HEK293 (cell line): Measurements from ENCODE around the gene L3MBTL3.

Experiments
- CTCF ChIA-PET: fragments of 350-600 bp; formaldehyde crosslinking; extraction: SDS; loops from one replicate; lab custom pipeline; 2021; ENCODE audit warnings: antibody characterized with exemption; lab: Yijun Ruan, JAX
- POLR2A ChIA-PET: fragments of 300-600 bp; formaldehyde crosslinking; extraction: SDS; loops from one replicate; lab custom pipeline; 2020; ENCODE audit warnings: antibody characterized with exemption, inconsistent platforms; lab: Yijun Ruan, JAX
- H3K27ac ChIP-seq: fragments of 200-500 bp; sonication (Bioruptor generic); 2 replicates; pipeline ENCODE4 v1.5.1; 2014; ENCODE audit warnings: low read depth, low read length, control low read depth, inconsistent platforms; ENCODE audit errors: extremely low read depth
- H3K36me3 ChIP-seq, 2 experiments: fragments of 200-500 bp in 1 of 2; sonication (Bioruptor generic) in 1 of 2; 1 replicate in 1 of 2; 2 replicates in 1 of 2; pipeline ENCODE4 v1.5.1; 2014 to 2017; ENCODE audit warnings: inconsistent platforms in 2 of 2, low read length in 2 of 2; ENCODE audit not compliant: control insufficient read depth in 2 of 2, insufficient read depth in 1 of 2
- H3K4me1 ChIP-seq: fragments of 200-500 bp; sonication (Bioruptor generic); 2 replicates; pipeline ENCODE4 v1.5.1; 2014; ENCODE audit warnings: mild to moderate bottlenecking, low read length, inconsistent platforms; ENCODE audit not compliant: control insufficient read depth, insufficient read depth
- H3K4me3 ChIP-seq: 2 replicates; pipeline ENCODE4 v1.5.1; 2011; ENCODE audit warnings: low read depth, mild to moderate bottlenecking, control low read depth, low read length, moderate library complexity
- H3K9me3 ChIP-seq: fragments of 200-500 bp; sonication (Bioruptor generic); 2 replicates; pipeline ENCODE4 v1.5.1; 2014; ENCODE audit warnings: low read depth, low read length, inconsistent platforms; ENCODE audit not compliant: control insufficient read depth, insufficient read depth
- GLI4 ChIP-seq: fragments of 450-650 bp; formaldehyde crosslinking; IDR thresholded peaks from 2 replicates; pipeline ENCODE4 v1.5.1; 2016; ENCODE audit warnings: missing biosample characterization, missing genetic modification characterization
- SP3 ChIP-seq: fragments of 450-650 bp; formaldehyde crosslinking; IDR thresholded peaks from 2 replicates; pipeline ENCODE4 v1.5.1; 2016; ENCODE audit warnings: missing biosample characterization, missing genetic modification characterization
- YY2 ChIP-seq: fragments of 450-650 bp; formaldehyde crosslinking; IDR thresholded peaks from 2 replicates; pipeline ENCODE4 v1.5.1; 2016; ENCODE audit warnings: missing biosample characterization, missing genetic modification characterization
- ZBTB1 ChIP-seq: fragments of 450-650 bp; formaldehyde crosslinking; IDR thresholded peaks from 2 replicates; pipeline ENCODE4 v1.5.1; 2016; ENCODE audit warnings: missing biosample characterization, missing genetic modification characterization
- ZBTB8A ChIP-seq: fragments of 450-650 bp; formaldehyde crosslinking; IDR thresholded peaks from 2 replicates; pipeline ENCODE4 v1.5.1; 2016; ENCODE audit warnings: missing biosample characterization, missing genetic modification characterization
- ZEB2 ChIP-seq: fragments of 450-650 bp; formaldehyde crosslinking; IDR thresholded peaks from 2 replicates; pipeline ENCODE4 v1.5.1; 2016; ENCODE audit warnings: missing biosample characterization, missing genetic modification characterization
- ZNF184 ChIP-seq: fragments of 450-650 bp; IDR thresholded peaks from 2 replicates; pipeline ENCODE4 v1.5.1; 2018; ENCODE audit warnings: missing biosample characterization, mild to moderate bottlenecking, missing genetic modification characterization
- ZNF366 ChIP-seq: fragments of 450-650 bp; formaldehyde crosslinking; conservative IDR thresholded peaks from 2 replicates; pipeline ENCODE4 v1.5.1; 2016; ENCODE audit warnings: missing biosample characterization, missing genetic modification characterization
- ZNF561 ChIP-seq: fragments of 450-650 bp; IDR thresholded peaks from 2 replicates; pipeline ENCODE4 v1.5.1; 2018; ENCODE audit warnings: missing biosample characterization, missing genetic modification characterization, borderline replicate concordance
- ZNF571 ChIP-seq: fragments of 450-650 bp; formaldehyde crosslinking; IDR thresholded peaks from 2 replicates; pipeline ENCODE4 v1.5.0; 2017; ENCODE audit warnings: missing biosample characterization, missing genetic modification characterization
- ZNF670 ChIP-seq: fragments of 450-650 bp; formaldehyde crosslinking; IDR thresholded peaks from 2 replicates; pipeline ENCODE4 v1.5.1; 2016; ENCODE audit warnings: missing biosample characterization, missing genetic modification characterization, low read depth
- ZNF76 ChIP-seq: fragments of 450-650 bp; formaldehyde crosslinking; IDR thresholded peaks from 2 replicates; pipeline ENCODE4; 2016; ENCODE audit warnings: low read depth, missing biosample characterization, missing genetic modification characterization, borderline replicate concordance
- ZNF768 ChIP-seq: fragments of 450-650 bp; formaldehyde crosslinking; IDR thresholded peaks from 2 replicates; pipeline ENCODE4 v1.5.1; 2018; ENCODE audit warnings: missing biosample characterization, mild to moderate bottlenecking, missing genetic modification characterization
- ZSCAN30 ChIP-seq: fragments of 450-650 bp; IDR thresholded peaks from 2 replicates; pipeline ENCODE4 v1.5.1; 2018; ENCODE audit warnings: missing biosample characterization, mild to moderate bottlenecking, missing genetic modification characterization, moderate library complexity
- TF ChIP-seq, protein P1 (sequence below): fragments of 450-650 bp; formaldehyde crosslinking; IDR thresholded peaks from 2 replicates; pipeline ENCODE4 v1.5.1; 2017; ENCODE audit warnings: missing biosample characterization, mild to moderate bottlenecking, missing genetic modification characterization, moderate library complexity
- TF ChIP-seq, protein P2 (sequence below): fragments of 450-650 bp; formaldehyde crosslinking; IDR thresholded peaks from 2 replicates; pipeline ENCODE4 v1.5.1; 2017; ENCODE audit warnings: missing biosample characterization, missing genetic modification characterization
- TF ChIP-seq, protein P3 (sequence below): fragments of 450-650 bp; formaldehyde crosslinking; IDR thresholded peaks from 2 replicates; pipeline ENCODE4 v1.5.1; 2016; ENCODE audit warnings: missing biosample characterization, missing genetic modification characterization
- TF ChIP-seq, protein P4 (sequence below): fragments of 450-650 bp; formaldehyde crosslinking; IDR thresholded peaks from 2 replicates; pipeline ENCODE4 v1.5.1; 2017; ENCODE audit warnings: missing biosample characterization, missing genetic modification characterization
- TF ChIP-seq, protein P5 (sequence below): fragments of 450-650 bp; formaldehyde crosslinking; optimal IDR thresholded peaks from 2 replicates; pipeline ENCODE3; 2016; ENCODE audit warnings: missing biosample characterization, mild to moderate bottlenecking, missing genetic modification characterization
- TF ChIP-seq, protein P6 (sequence below): fragments of 450-650 bp; formaldehyde crosslinking; IDR thresholded peaks from 2 replicates; pipeline ENCODE4 v1.5.1; 2016; ENCODE audit warnings: missing biosample characterization, missing genetic modification characterization
- TF ChIP-seq, protein P7 (sequence below): fragments of 450-650 bp; IDR thresholded peaks from 2 replicates; pipeline ENCODE4 v1.5.1; 2018; ENCODE audit warnings: missing biosample characterization, mild to moderate bottlenecking, missing genetic modification characterization
- TF ChIP-seq, protein P8 (sequence below): fragments of 450-650 bp; formaldehyde crosslinking; IDR thresholded peaks from 2 replicates; pipeline ENCODE4 v1.5.1; 2016; ENCODE audit warnings: missing biosample characterization, missing genetic modification characterization

The L3MBTL3 gene

DNA sequence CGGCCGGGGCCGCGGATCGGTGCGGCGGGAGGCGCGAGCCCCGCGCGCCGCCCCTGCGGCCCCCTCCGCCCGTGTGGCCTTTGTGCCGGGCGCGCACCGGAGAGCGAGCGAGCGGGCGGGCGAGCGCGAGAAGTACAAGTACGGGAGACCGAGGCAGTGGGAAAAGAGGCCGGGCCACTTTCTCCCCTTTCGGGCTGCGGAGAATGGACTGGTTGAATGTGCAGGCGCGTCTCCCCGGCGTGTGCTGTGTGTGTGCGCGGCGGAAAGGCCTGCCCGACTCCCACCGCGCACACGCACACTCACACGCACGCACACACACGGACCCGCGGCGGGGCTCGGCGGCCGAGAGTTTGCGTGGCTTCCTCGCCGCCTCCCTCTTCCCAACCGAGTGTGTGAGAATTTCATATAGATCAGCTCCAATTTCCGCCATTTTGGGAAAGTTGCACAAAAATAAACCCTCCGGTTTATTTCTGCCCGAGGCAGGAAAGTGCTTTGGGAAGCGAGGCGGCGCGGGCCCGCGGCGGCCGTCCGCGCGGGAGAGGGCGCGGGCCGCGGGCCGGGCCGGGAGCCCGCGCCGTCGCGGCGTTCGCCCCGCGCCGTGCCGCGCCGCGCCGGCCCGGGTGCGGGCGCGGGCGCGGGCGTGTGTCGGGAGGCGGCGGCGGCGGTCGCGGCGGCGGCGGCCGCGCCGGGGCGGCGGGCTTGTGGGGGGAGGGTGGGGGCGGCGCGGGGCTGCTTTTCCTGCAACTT, 1.1 kb downstream of the L3MBTL3 start:
- no peaks in the 10 kb centered on the region for H3K36me3 ChIP-seq
- ChIA-PET CTCF (interaction anchor here (0.7 kb wide), 1 partner anchor 746 kb away, joined by 3 read pairs; no protein-coding TSS in a partner anchor), POLR2A (interaction anchor here (0.7 kb wide), 1 partner anchor 322 kb away, joined by 5 read pairs; no protein-coding TSS in a partner anchor)
- peak overlapping the region; percentile 70 for H3K4me3 ChIP-seq
- H3K27ac ChIP-seq, result peak overlapping the region; percentile 87; the same call in 1 of the 2 replicates
- H3K4me1 ChIP-seq, result no peaks in the 10 kb centered on the region
- H3K9me3 ChIP-seq, result no peaks in the 10 kb centered on the region
- TF ChIP-seq ZNF366 (tag by site-specific recombination) (no peak), ZBTB8A (tag by site-specific recombination) (0 out of 2 replicates have a peak, but pooled peaks have one; percentile 36), GLI4 (tag by site-specific recombination) (0 out of 2 replicates have a peak, but pooled peaks have one; percentile 18), ZSCAN30 (0 out of 2 replicates have a peak, but pooled peaks have one; percentile 17), ZNF184 (no peak), ZNF768 (tag by site-specific recombination) (no peak), ZNF561 (tag by site-specific recombination) (peak; percentile 27; the same call in 1 of the 2 replicates), ZBTB1 (tag by site-specific recombination) (peak; percentile 77; the same call in 1 of the 2 replicates), ZNF571 (no peak), ZEB2 (tag by site-specific recombination) (peak; percentile 65), SP3 (no peak), YY2 (tag by site-specific recombination) (0 out of 2 replicates have a peak, but pooled peaks have one; percentile 43), ZNF76 (tag by site-specific recombination) (0 out of 2 replicates have a peak, but pooled peaks have one; percentile 21), ZNF670 (tag by site-specific recombination) (no peak)
- TF ChIP-seq, protein P1, sequence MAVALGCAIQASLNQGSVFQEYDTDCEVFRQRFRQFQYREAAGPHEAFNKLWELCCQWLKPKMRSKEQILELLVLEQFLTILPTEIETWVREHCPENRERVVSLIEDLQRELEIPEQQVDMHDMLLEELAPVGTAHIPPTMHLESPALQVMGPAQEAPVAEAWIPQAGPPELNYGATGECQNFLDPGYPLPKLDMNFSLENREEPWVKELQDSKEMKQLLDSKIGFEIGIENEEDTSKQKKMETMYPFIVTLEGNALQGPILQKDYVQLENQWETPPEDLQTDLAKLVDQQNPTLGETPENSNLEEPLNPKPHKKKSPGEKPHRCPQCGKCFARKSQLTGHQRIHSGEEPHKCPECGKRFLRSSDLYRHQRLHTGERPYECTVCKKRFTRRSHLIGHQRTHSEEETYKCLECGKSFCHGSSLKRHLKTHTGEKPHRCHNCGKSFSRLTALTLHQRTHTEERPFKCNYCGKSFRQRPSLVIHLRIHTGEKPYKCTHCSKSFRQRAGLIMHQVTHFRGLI (tag by site-specific recombination), result 0 out of 2 replicates have a peak, but pooled peaks have one; percentile 31
- TF ChIP-seq, protein P2, sequence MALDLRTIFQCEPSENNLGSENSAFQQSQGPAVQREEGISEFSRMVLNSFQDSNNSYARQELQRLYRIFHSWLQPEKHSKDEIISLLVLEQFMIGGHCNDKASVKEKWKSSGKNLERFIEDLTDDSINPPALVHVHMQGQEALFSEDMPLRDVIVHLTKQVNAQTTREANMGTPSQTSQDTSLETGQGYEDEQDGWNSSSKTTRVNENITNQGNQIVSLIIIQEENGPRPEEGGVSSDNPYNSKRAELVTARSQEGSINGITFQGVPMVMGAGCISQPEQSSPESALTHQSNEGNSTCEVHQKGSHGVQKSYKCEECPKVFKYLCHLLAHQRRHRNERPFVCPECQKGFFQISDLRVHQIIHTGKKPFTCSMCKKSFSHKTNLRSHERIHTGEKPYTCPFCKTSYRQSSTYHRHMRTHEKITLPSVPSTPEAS (tag by site-specific recombination), result peak; percentile 42
- TF ChIP-seq, protein P3, sequence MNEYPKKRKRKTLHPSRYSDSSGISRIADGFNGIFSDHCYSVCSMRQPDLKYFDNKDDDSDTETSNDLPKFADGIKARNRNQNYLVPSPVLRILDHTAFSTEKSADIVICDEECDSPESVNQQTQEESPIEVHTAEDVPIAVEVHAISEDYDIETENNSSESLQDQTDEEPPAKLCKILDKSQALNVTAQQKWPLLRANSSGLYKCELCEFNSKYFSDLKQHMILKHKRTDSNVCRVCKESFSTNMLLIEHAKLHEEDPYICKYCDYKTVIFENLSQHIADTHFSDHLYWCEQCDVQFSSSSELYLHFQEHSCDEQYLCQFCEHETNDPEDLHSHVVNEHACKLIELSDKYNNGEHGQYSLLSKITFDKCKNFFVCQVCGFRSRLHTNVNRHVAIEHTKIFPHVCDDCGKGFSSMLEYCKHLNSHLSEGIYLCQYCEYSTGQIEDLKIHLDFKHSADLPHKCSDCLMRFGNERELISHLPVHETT (tag by site-specific recombination), result no peak
- TF ChIP-seq, protein P4, sequence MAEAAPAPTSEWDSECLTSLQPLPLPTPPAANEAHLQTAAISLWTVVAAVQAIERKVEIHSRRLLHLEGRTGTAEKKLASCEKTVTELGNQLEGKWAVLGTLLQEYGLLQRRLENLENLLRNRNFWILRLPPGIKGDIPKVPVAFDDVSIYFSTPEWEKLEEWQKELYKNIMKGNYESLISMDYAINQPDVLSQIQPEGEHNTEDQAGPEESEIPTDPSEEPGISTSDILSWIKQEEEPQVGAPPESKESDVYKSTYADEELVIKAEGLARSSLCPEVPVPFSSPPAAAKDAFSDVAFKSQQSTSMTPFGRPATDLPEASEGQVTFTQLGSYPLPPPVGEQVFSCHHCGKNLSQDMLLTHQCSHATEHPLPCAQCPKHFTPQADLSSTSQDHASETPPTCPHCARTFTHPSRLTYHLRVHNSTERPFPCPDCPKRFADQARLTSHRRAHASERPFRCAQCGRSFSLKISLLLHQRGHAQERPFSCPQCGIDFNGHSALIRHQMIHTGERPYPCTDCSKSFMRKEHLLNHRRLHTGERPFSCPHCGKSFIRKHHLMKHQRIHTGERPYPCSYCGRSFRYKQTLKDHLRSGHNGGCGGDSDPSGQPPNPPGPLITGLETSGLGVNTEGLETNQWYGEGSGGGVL (tag by site-specific recombination), result peak; percentile 5; the same call in 1 of the 2 replicates
- TF ChIP-seq, protein P5, sequence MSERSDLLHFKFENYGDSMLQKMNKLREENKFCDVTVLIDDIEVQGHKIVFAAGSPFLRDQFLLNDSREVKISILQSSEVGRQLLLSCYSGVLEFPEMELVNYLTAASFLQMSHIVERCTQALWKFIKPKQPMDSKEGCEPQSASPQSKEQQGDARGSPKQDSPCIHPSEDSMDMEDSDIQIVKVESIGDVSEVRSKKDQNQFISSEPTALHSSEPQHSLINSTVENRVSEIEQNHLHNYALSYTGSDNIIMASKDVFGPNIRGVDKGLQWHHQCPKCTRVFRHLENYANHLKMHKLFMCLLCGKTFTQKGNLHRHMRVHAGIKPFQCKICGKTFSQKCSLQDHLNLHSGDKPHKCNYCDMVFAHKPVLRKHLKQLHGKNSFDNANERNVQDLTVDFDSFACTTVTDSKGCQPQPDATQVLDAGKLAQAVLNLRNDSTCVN, result peak; percentile 90
- TF ChIP-seq, protein P6, sequence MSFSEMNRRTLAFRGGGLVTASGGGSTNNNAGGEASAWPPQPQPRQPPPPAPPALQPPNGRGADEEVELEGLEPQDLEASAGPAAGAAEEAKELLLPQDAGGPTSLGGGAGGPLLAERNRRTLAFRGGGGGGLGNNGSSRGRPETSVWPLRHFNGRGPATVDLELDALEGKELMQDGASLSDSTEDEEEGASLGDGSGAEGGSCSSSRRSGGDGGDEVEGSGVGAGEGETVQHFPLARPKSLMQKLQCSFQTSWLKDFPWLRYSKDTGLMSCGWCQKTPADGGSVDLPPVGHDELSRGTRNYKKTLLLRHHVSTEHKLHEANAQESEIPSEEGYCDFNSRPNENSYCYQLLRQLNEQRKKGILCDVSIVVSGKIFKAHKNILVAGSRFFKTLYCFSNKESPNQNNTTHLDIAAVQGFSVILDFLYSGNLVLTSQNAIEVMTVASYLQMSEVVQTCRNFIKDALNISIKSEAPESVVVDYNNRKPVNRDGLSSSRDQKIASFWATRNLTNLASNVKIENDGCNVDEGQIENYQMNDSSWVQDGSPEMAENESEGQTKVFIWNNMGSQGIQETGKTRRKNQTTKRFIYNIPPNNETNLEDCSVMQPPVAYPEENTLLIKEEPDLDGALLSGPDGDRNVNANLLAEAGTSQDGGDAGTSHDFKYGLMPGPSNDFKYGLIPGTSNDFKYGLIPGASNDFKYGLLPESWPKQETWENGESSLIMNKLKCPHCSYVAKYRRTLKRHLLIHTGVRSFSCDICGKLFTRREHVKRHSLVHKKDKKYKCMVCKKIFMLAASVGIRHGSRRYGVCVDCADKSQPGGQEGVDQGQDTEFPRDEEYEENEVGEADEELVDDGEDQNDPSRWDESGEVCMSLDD (tag by site-specific recombination), result peak; percentile 51; the same call in 1 of the 2 replicates
- TF ChIP-seq, protein P7, sequence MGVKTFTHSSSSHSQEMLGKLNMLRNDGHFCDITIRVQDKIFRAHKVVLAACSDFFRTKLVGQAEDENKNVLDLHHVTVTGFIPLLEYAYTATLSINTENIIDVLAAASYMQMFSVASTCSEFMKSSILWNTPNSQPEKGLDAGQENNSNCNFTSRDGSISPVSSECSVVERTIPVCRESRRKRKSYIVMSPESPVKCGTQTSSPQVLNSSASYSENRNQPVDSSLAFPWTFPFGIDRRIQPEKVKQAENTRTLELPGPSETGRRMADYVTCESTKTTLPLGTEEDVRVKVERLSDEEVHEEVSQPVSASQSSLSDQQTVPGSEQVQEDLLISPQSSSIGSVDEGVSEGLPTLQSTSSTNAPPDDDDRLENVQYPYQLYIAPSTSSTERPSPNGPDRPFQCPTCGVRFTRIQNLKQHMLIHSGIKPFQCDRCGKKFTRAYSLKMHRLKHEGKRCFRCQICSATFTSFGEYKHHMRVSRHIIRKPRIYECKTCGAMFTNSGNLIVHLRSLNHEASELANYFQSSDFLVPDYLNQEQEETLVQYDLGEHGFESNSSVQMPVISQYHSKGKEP (tag by site-specific recombination), result no peak
- TF ChIP-seq, protein P8, sequence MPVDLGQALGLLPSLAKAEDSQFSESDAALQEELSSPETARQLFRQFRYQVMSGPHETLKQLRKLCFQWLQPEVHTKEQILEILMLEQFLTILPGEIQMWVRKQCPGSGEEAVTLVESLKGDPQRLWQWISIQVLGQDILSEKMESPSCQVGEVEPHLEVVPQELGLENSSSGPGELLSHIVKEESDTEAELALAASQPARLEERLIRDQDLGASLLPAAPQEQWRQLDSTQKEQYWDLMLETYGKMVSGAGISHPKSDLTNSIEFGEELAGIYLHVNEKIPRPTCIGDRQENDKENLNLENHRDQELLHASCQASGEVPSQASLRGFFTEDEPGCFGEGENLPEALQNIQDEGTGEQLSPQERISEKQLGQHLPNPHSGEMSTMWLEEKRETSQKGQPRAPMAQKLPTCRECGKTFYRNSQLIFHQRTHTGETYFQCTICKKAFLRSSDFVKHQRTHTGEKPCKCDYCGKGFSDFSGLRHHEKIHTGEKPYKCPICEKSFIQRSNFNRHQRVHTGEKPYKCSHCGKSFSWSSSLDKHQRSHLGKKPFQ (tag by site-specific recombination), result 0 out of 2 replicates have a peak, but pooled peaks have one; percentile 16
